Esophagus (tissue), 2 donors: ENCODE measurements around the gene CADM3. TPM values are rescaled to one million over a fixed set of nuclear protein-coding genes. Genes with fewer than 3 reads are reported as not detected.
A peak's percentile ranks its signal among the peaks of the same experiment; 100 is the strongest.

Experiments
- H3K27ac ChIP-seq, 2 donors: one replicate each; pipeline ENCODE4 v1.5.1; 2013; ENCODE audit warnings: low read depth in 2 of 2, mild to moderate bottlenecking in 2 of 2, inconsistent platforms in 1 of 2, low read length in 1 of 2, moderate library complexity in 1 of 2
- H3K27me3 ChIP-seq, 2 donors: one replicate each; pipeline ENCODE4 v1.6.1; 2013; ENCODE audit warnings: low read length in 2 of 2, control low read depth in 1 of 2, mild to moderate bottlenecking in 1 of 2; ENCODE audit not compliant: insufficient read depth in 2 of 2, control insufficient read depth in 1 of 2
- H3K36me3 ChIP-seq, 2 donors: one replicate each; pipeline ENCODE4 v1.6.1; 2013; ENCODE audit warnings: low read length in 1 of 2; ENCODE audit not compliant: control insufficient read depth in 2 of 2, insufficient read depth in 2 of 2
- H3K4me1 ChIP-seq, 2 donors: one replicate each; pipeline ENCODE4 v1.6.1; 2013; ENCODE audit warnings: low read length in 1 of 2; ENCODE audit not compliant: control insufficient read depth in 2 of 2, insufficient read depth in 2 of 2
- H3K4me3 ChIP-seq, 2 donors: one replicate each; pipeline ENCODE4 v1.5.1; 2013; ENCODE audit warnings: low read length in 2 of 2, mild to moderate bottlenecking in 2 of 2, low read depth in 1 of 2, moderate library complexity in 1 of 2
- H3K9me3 ChIP-seq, 2 donors: one replicate each; pipeline ENCODE4 v1.6.1; 2013; ENCODE audit warnings: mild to moderate bottlenecking in 2 of 2, low read depth in 1 of 2, low read length in 1 of 2, moderate library complexity in 1 of 2; ENCODE audit not compliant: control insufficient read depth in 2 of 2, insufficient read depth in 1 of 2
- WGBS, 2 donors: extraction: QIAGEN DNeasy Blood & Tissue Kit; methylation state at CpG; one replicate each; pipeline ENCODE4 v1.1.7; 2013; 5-methylcytosine and 5-hydroxymethylcytosine counted together
- polyA plus RNA-seq, 2 donors: library from polyadenylated mRNA; stranded (reverse); fragments of 200-250 nt; gene quantifications; one replicate each; pipeline ENCODE4 v1.2.3, GENCODE V29; 2013
- donor health status: healthy with polysubstance abuse.
- donor health status: Bipolar disorder and iron deficiency.

Gene CADM3
- polyA plus RNA-seq, 2 donors: 1.1 to 2.0 TPM

- H3K4me1 ChIP-seq: no peaks in the 10 kb centered on the region
- H3K36me3 ChIP-seq: no peaks in the 10 kb centered on the region
- 34 to 43% methylated on average over 3 of the region's 3 CpGs for WGBS, 2 donors
- no peaks in the 10 kb centered on the region for H3K27me3 ChIP-seq
- H3K4me3 ChIP-seq: no peak overlapping the region
- no peaks in the 10 kb centered on the region for H3K9me3 ChIP-seq
- H3K27ac ChIP-seq: no peak overlapping the region
These were observed 15.6 kb downstream of the CADM3 start for GRCh38 chr1:159187033-159187432.

GRCh38 chr1:159187647-159188374 lies 16.4 kb downstream of the CADM3 start:
- H3K9me3 ChIP-seq: no peaks in the 10 kb centered on the region
- H3K27ac ChIP-seq: no peak overlapping the region
- no peaks in the 10 kb centered on the region for H3K27me3 ChIP-seq
- H3K4me1 ChIP-seq: no peaks in the 10 kb centered on the region
- no peak overlapping the region for H3K4me3 ChIP-seq
- 29 to 32% methylated on average over 14 of the region's 14 CpGs for WGBS, 2 donors
- H3K36me3 ChIP-seq: no peaks in the 10 kb centered on the region

- no peaks in the 10 kb centered on the region for H3K4me1 ChIP-seq
- no peaks in the 10 kb centered on the region for H3K27me3 ChIP-seq
- no peaks in the 10 kb centered on the region for H3K9me3 ChIP-seq
- H3K4me3 ChIP-seq: no peak overlapping the region
- no peaks in the 10 kb centered on the region for H3K36me3 ChIP-seq
- H3K27ac ChIP-seq: no peak overlapping the region
- 2 to 3% methylated on average over 24 of the region's 24 CpGs for WGBS, 2 donors
These were observed 17.0 kb downstream of the CADM3 start for GRCh38 chr1:159188375-159188788.

- Histone ChIP-seq H3K4me1 (no peaks in the 10 kb centered on the region), H3K36me3 (no peaks in the 10 kb centered on the region), H3K27me3 (no peaks in the 10 kb centered on the region), H3K9me3 (no peaks in the 10 kb centered on the region), H3K27ac (no peak overlapping the region), H3K4me3 (no peak overlapping the region)
- WGBS, 2 donors: 79 to 85% methylated on average over 2 of the region's 2 CpGs
These were observed 19.0 kb downstream of the CADM3 start for GRCh38 chr1:159190441-159190840.

- Histone ChIP-seq H3K4me3 (no peak overlapping the region), H3K36me3 (no peaks in the 10 kb centered on the region), H3K9me3 (no peaks in the 10 kb centered on the region), H3K27ac (no peak overlapping the region), H3K4me1 (no peaks in the 10 kb centered on the region), H3K27me3 (no peaks in the 10 kb centered on the region)
- 66 to 68% methylated on average over 5 of the region's 5 CpGs for WGBS, 2 donors
These were observed 25.1 kb downstream of the CADM3 start for GRCh38 chr1:159196543-159196942.

GRCh38 chr1:159197561-159198557 lies 26.4 kb downstream of the CADM3 start:
- Histone ChIP-seq H3K27me3 (no peaks in the 10 kb centered on the region), H3K27ac (no peak overlapping the region), H3K36me3 (no peaks in the 10 kb centered on the region), H3K9me3 (no peaks in the 10 kb centered on the region), H3K4me3 (no peak overlapping the region), H3K4me1 (no peaks in the 10 kb centered on the region)
- WGBS, 2 donors: 43 to 44% methylated on average over 12 of the region's 12 CpGs

GRCh38 chr1:159199901-159200300 lies 28.5 kb downstream of the CADM3 start:
- no peaks in the 10 kb centered on the region for H3K36me3 ChIP-seq
- H3K4me1 ChIP-seq: no peaks in the 10 kb centered on the region
- H3K9me3 ChIP-seq: no peaks in the 10 kb centered on the region
- 72 to 81% methylated on average over 5 of the region's 5 CpGs for WGBS, 2 donors
- H3K4me3 ChIP-seq: no peak overlapping the region
- no peak overlapping the region for H3K27ac ChIP-seq
- H3K27me3 ChIP-seq: no peaks in the 10 kb centered on the region

- Histone ChIP-seq H3K36me3 (no peaks in the 10 kb centered on the region), H3K4me1 (no peaks in the 10 kb centered on the region), H3K9me3 (no peaks in the 10 kb centered on the region), H3K4me3 (no peak overlapping the region), H3K27ac (no peak overlapping the region), H3K27me3 (no peaks in the 10 kb centered on the region)
- WGBS, 2 donors: 37 to 45% methylated on average over 18 of the region's 18 CpGs
These were observed 29.4 kb downstream of the CADM3 start for GRCh38 chr1:159200769-159201168.

GRCh38 chr1:159201642-159202041 lies 30.2 kb downstream of the CADM3 start:
- Histone ChIP-seq H3K36me3 (no peaks in the 10 kb centered on the region), H3K9me3 (no peaks in the 10 kb centered on the region), H3K4me1 (no peaks in the 10 kb centered on the region), H3K4me3 (peak overlapping the region in 1 of 2 donors; percentile 9), H3K27me3 (no peaks in the 10 kb centered on the region), H3K27ac (no peak overlapping the region)
- WGBS, 2 donors: 42 to 56% methylated on average over 5 of the region's 5 CpGs
